Measurements from ENCODE around the gene NINL. TPM values are rescaled to one million over a fixed set of nuclear protein-coding genes. Genes with fewer than 3 reads are reported as not detected.
"Not testable (repeated sequence)": the region's sequence is repeated elsewhere in the genome, so short reads cannot be mapped to it uniquely, and the experiment has no call there.

The NINL gene
- total RNA-seq, 1 donor: 8.2 TPM

DNA sequence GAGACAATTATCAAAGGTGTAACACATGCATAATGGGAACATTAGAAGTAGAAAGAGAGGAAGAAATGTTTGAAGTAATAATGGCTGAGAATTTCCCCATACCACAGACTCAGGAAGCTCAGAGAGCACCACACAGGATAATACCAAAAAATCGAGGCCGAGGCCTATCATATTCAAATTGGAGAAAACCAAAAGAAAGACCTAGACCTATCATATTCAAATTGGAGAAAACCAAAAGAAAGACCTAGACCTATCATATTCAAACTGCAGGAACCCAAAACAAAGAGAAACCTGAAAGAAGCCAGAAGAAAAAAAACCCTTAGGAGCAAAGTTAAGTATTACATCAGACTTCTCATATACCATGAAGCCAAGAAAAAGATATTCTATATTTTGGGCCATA is 18.0 kb downstream of the NINL start:
- no peak overlapping the region for H3K4me3 ChIP-seq (ENCODE audit: low read depth, low read length)
- DNase-seq (ENCODE audit: low read depth): no peak
- TF ChIP-seq, protein P1, sequence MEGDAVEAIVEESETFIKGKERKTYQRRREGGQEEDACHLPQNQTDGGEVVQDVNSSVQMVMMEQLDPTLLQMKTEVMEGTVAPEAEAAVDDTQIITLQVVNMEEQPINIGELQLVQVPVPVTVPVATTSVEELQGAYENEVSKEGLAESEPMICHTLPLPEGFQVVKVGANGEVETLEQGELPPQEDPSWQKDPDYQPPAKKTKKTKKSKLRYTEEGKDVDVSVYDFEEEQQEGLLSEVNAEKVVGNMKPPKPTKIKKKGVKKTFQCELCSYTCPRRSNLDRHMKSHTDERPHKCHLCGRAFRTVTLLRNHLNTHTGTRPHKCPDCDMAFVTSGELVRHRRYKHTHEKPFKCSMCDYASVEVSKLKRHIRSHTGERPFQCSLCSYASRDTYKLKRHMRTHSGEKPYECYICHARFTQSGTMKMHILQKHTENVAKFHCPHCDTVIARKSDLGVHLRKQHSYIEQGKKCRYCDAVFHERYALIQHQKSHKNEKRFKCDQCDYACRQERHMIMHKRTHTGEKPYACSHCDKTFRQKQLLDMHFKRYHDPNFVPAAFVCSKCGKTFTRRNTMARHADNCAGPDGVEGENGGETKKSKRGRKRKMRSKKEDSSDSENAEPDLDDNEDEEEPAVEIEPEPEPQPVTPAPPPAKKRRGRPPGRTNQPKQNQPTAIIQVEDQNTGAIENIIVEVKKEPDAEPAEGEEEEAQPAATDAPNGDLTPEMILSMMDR (IDR thresholded peaks at IDR 0.05; ENCODE audit: insufficient read depth, low read depth, low read length): no peak

DNA sequence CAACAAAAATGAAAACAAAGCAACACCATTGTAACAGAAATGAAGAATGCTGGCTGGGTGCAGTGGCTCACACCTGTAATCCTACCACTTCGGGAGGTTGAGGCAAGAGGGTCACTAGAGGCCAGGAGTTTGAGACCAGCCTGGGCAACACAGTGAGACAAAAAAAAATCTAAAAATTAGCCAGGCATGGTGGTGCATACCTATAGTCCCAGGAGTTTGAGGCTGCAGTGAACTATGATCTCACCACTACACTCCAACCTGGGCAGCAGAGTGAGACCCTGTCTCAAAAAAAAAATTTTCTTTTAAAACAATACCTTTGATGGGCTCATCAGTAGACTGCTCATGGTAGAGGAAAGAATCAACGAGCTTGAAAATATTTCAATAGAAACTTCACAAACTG is 18.5 kb downstream of the NINL start:
- no peak for DNase-seq (ENCODE audit: low read depth)
- TF ChIP-seq, protein P1 (IDR thresholded peaks at IDR 0.05; ENCODE audit: insufficient read depth, low read depth, low read length): no peak
- no peak overlapping the region for H3K4me3 ChIP-seq (ENCODE audit: low read depth, low read length)

DNA sequence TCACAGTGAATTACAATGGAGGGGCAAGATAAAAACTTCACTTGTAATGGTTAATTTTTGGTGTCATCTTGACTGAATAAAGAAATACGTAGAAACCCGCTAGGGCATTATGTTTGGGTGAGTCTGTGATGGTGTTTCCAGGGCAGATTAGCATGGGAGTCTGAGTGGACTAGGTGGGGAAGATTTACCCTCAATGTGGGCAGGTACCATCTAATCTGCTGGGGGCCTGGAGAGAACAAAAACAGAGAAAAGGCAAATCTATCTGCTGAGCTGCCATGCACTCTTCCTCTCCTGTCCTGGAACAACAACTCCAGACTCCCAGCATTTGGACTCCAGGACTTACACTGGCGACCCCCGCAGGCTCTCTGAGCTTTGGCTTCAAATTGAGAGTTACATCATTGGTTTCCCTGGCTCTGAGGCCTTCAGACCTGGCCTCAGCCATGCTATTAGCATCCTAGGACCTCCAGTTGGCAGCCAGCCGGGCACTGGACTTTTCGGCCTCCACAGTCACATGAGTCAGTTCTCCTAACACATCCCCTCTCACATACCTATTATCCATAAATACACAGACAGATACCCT is 19.7 kb downstream of the NINL start:
- no peak overlapping the region for H3K4me3 ChIP-seq (ENCODE audit: low read depth, low read length)
- DNase-seq (ENCODE audit: low read depth): no peak
- TF ChIP-seq, protein P1 (IDR thresholded peaks at IDR 0.05; ENCODE audit: insufficient read depth, low read depth, low read length): no peak

DNA sequence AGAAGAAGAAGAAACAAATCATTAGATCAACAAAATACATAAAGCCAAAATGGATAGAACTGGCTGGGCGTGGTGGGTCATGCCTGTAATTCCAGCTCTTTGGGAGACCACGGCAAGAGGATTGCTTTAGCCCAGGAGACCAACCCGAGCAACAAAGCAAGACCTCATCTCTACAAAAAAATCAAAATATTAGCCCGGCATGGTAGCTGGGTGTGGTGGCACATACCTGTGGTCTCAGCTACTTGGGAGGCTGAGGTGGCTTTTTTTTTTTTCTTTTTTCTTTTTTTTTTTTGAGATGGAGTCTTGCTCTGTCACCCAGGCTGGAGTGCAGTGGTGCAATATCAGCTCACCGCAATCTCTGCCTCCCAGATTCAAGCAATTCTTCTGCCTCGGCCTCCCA is 21.5 kb downstream of the NINL start:
- DNase-seq (ENCODE audit: low read depth): no peak
- H3K4me3 ChIP-seq (ENCODE audit: low read depth, low read length): no peak overlapping the region
- TF ChIP-seq, protein P1 (IDR thresholded peaks at IDR 0.05; ENCODE audit: insufficient read depth, low read depth, low read length): no peak

DNA sequence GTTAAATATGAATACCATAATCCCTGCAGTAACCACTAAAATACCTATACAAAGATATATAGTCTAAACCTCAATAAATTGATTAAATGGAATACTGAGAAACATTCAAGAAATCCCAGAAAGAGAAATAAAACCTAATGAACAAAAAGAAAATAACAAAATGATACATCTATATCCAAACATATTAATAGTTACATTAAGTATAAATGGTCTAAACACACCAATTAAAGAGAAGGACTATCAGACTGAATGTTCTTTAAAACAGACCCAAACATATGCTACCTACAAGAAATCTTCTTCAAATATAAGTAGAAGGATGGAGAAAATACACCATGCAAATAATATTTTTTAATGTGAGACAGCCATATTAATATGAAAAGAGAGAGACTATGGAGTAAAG is 22.0 kb downstream of the NINL start:
- TF ChIP-seq, protein P1 (IDR thresholded peaks at IDR 0.05; ENCODE audit: insufficient read depth, low read depth, low read length): no peak
- DNase-seq (ENCODE audit: low read depth): no peak
- no peak overlapping the region for H3K4me3 ChIP-seq (ENCODE audit: low read depth, low read length)

DNA sequence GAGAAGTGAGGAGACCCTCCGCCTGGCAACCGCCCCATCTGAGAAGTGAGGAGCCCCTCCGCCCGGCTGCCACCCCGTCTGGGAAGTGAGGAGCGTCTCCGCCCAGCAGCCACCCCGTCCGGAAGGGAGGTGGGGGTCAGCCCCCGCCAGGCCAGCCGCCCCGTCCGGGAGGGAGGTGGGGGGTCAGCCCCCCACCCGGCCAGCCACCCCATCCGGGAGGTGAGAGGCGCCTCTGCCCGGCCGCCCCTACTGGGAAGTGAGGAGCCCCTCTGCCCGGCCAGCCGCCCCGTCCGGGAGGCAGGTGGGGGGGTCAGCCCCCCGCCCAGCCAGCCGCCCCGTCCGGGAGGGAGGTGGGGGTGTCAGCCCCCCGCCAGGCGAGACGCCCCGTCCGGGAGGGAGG is 23.6 kb downstream of the NINL start:
- H3K4me3 ChIP-seq (ENCODE audit: low read depth, low read length); DNase-seq (ENCODE audit: low read depth): not testable (repeated sequence)

DNA sequence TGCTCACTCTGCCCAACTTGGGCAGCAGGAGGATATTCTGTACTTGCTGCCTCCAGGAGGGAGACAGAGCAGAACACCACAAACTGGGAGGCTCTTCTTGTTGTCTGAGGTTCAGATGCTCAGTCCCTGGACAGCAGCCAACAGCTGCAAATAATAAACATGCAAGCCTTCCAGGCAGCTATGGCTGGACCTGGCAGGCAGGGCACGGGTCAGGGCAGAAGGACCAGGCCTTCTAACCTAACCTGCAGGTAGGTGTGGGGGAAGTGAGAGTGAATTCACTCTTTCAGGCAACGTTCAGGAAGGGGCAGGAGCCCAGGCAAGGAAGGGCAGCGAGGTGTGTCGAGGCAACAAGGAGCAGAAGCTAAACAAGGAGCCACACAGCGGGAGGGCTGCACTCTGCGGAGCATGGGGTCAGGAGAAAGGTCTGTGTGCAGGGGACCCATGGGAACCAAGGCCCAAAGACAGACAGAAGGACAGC is 31.5 kb downstream of the NINL start:
- H3K4me3 ChIP-seq (ENCODE audit: low read depth, low read length): no peak overlapping the region
- TF ChIP-seq, protein P1 (IDR thresholded peaks at IDR 0.05; ENCODE audit: insufficient read depth, low read depth, low read length): no peak
- DNase-seq (ENCODE audit: low read depth): peak; percentile 89

Data from fibroblast of villous mesenchyme (primary cell).